Adrenal gland (tissue), 5 donors: Measurements from ENCODE around the gene TENM4.

Source experiments
- CTCF ChIP-seq, 6 experiments: fragments of 450-650 bp in 4 of 6; fragments of 200-600 bp in 2 of 6; sonication (generic) in 1 of 6; IDR thresholded peaks; 1 replicate in 5 of 6; 2 replicates in 1 of 6; pipeline versions ENCODE4 v1.5.1 to v1.8.0; 2016 to 2021; ENCODE audit warnings: antibody characterized with exemption in 6 of 6, mild to moderate bottlenecking in 2 of 6, moderate library complexity in 1 of 6
- POLR2A ChIP-seq, 2 donors: fragments of 450-650 bp; IDR thresholded peaks; one replicate each; pipeline ENCODE4 v1.6.1; 2017; ENCODE audit warnings: antibody characterized with exemption in 2 of 2, mild to moderate bottlenecking in 2 of 2, moderate library complexity in 1 of 2
- donor health status: DM: no; HTN: no; CAD: no.

DNA sequence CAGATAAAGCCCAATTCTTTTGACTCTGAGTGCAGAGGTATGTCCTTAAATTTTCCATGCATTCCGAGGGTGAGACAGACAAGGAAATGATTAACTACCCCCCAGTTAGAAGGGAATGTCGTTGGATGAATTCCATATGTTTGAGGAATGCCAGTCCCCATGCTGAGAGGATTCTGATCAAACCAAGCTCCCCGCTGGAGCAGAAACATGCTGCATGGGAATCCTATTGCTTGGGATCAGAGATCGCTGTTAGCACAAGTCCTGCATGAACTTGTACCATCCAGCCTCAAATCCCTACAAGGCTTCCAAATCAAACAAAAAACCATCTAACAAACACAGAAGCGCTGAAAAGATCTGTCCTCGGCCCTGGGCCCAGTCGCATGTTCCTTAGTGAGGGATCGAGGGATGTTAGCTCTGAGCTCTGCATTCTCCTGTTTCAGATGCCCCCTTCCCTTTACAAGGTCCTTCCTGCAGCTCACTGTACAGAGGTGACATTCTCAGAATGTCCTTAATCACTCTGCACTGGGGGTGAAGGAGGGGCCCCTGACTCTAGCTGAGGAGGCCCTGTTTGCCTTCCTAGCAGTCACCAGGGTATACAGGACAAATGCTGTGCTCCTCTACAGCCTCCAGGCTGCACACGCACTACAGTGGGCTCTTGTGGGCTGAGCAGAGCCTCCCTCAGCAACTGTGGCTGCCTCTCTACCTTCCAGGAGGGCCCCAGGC lies 353.4 kb downstream of the TENM4 start:
- TF ChIP-seq POLR2A (IDR thresholded peaks at IDR 0.05) (no peak), CTCF (IDR thresholded peaks at IDR 0.05) (no peak)
